Umbilical cord (tissue), 2 donors: ENCODE measurements around the gene PNPT1. TPM values are rescaled to one million over a fixed set of nuclear protein-coding genes. Genes with fewer than 3 reads are reported as not detected.
"Not testable (repeated sequence)": the region's sequence is repeated elsewhere in the genome, so short reads cannot be mapped to it uniquely, and the experiment has no call there.

ENCODE experiments used
- DNase-seq: peaks from one replicate; pipeline ENCODE4 v3.0.0-alpha.2; 2015; ENCODE audit warnings: low spot score
- total RNA-seq: library from RNA; depleted of rRNA; stranded (reverse); fragments of >200 nt; gene quantifications from one replicate; pipeline ENCODE4 v1.2.3, GENCODE V29; 2014; ENCODE audit warnings: low replicate concordance; ENCODE audit not compliant: insufficient read depth

The PNPT1 gene
- 61.9 TPM for total RNA-seq

- peak; percentile 96 for DNase-seq
Observed at GRCh38 chr2:55693181-55694125, at the start of gene PNPT1. Gene PNPT1, minus strand, starts transcription at chr2:55693844. Its CDS starts 21 bp downstream, at chr2:55693823.

DNA sequence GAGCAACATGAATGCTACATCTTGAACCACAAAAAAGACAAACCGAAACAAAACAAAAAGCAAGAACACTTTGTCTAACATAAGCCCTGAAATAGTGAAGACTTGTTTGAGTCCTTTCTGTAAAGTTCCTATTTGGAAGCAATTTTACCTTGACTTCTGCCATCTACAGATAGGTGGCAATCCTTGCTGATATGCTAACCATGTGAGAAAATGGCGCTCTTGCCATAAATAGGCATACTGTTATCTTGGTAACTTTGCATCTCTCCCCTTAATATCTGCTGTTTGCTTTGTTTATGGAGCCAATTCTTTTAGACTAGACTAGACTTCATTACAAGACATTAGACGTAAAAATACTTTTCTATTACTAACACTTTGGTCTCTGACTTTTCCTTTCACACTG is 49.4 kb upstream of the PNPT1 start:
- DNase-seq = no peak

DNA sequence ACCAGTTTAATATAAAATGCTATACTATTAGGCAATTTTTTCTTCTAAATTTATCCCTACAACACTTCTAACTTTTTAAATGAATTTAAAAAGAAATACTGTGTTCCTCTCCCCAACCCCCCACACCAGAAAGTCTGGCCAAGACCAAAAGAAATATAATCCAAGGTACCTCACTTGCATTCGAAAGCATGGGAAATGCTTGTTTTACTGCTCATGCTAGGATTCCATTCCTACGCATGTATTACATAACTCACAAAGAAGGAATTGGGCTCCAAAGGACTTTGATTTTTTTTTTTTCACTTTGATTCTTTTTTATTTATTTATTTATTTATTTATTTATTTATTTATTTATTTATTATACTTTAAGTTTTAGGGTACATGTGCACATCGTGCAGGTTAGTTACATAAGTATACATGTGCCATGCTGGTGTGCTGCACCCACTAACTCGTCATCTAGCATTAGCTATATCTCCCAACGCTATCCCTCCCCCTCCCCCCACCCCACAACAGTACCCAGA is 42.4 kb upstream of the PNPT1 start:
- DNase-seq = not testable (repeated sequence)

- no peak for DNase-seq
Observed at GRCh38 chr2:55734726-55735125, 41.1 kb upstream of the PNPT1 start.

DNA sequence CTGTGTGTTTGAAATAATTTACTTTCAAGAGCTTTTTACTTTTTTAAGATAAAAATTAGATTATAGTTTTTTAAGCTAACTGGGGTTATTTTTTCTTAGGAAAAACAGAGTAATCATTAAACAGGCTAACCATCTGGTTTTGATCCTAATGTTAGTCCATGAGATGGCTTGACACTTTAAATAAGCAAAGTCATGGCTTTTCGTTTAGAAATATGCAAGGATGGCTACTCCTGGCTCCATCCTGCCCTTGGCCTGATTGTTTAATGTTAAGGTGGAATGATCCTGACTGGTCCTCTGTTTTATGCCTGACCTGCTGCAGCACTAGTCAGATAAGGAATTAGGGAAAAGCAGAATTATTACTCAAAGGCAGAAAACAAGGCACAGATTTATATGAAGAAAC is 39.7 kb upstream of the PNPT1 start:
- no peak for DNase-seq

GRCh38 chr2:55732854-55733253 is 39.2 kb upstream of the PNPT1 start:
- no peak for DNase-seq

DNA sequence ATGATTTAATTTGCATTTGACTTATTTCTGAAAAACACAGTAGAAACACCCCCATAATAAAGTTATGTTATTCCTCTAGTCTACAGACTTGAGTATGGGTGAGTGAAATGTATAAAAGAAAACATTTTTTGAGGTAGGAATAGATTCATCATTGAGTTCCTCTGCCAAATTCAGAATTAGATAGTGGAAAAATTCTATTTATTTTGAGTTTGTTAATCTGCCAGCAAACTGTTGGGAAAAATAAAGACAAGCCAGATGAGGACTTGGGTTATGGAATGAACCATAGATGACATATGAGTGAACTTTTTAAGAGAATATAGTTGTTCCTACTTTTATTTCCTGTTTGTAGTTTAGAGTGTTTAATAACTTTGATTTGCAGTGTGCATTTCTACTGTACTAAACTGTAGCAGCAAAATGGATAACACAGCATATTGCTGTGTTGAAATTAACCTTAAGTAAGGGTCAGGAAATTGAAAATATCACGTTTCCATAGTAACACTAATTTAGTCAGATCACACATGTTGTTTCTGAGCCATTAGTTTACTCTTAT is 35.6 kb upstream of the PNPT1 start:
- DNase-seq = no peak

GRCh38 chr2:55721596-55722215 is 28.1 kb upstream of the PNPT1 start:
- peak; percentile 33 for DNase-seq

GRCh38 chr2:55720417-55720816 is 26.8 kb upstream of the PNPT1 start:
- DNase-seq = no peak

- DNase-seq = no peak
Observed at GRCh38 chr2:55719852-55720251, 26.2 kb upstream of the PNPT1 start.

DNA sequence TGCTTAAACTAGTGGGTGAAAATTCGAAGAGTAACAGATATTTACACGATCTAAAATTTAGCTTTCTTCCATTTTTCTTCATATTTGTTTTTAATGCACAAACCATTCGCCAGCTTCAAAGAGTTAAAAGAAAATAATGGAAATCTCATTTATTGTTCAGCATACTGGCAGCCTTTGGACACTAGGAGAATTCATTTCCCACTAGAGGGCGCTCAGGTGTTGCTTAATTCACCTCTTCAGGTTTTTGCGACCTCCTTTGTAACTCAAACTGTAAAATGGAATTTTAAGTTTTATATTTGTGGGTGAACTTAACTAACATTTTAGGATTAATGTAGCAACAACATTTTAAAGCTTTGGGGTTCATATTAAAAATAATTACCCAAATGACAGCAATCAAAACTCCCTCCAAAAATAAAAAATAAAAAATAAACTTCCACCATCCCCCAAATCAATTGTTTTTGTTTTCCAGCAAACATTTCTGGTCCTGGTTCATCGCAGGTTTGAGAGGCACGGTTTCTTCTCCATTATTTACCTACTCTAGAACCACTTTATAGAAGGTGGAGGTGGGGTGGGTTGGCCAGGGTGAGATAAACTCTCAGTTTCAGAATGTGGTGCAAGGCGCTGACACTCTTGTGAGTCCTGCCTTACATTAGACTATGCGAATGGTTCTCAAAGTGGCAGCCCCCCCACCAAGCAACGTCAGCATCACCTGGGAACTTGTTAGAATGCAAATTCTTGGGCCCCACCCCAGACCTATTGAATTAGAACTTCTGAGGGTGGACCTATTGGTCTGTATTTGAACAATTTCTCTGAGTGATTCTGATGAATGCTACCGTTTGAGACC is 24.7 kb upstream of the PNPT1 start:
- peak; percentile 67 for DNase-seq

DNA sequence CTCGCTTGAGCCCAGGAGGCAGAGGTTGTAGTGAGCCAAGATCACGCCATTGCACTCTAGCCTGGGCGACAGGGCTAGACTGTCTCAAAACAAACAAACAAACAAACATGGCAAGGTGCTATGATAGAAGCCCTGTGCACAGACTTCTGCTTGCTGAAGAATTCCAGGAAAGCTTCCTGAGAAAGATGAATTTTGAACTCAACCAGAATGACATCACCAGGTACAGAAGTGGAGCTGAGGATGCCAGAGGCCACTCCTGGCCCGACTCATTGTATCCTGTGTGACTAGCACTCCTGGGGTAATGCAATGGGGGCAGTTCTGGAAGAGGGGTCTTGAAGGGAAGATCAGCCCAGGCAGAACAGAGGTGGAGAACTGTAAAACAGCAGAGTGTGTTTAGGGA is 22.0 kb upstream of the PNPT1 start:
- no peak for DNase-seq

- not testable (repeated sequence) for DNase-seq
Observed at GRCh38 chr2:55715178-55715577, 21.5 kb upstream of the PNPT1 start.

DNA sequence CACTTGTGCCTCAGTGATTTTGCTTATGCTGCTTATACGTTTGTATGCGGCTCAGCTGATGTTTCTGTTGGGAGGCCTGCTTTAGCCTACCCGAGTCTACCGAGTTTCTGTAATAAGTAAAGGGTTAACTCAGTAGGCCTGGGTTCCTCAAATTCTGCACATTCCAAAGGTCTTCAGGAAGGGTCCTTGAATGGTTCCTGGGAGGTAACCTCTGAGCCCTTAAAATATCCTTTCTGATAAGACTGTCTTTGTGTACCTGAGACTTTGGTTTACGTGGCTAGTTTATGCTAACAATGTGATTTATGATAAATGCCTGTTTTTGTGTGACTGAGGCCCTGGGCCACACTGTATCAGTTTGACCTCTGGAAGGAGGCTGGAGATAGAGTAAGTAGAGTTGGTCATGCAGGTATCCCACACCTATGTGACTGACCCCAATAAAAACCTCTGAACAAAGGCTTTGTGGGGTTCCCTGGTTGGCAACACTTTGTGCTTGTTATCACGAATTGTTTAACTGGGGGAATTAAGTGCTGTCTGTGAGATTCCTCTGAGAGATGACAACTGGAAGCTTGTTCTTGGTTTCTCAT is 18.9 kb upstream of the PNPT1 start:
- DNase-seq = no peak

DNA sequence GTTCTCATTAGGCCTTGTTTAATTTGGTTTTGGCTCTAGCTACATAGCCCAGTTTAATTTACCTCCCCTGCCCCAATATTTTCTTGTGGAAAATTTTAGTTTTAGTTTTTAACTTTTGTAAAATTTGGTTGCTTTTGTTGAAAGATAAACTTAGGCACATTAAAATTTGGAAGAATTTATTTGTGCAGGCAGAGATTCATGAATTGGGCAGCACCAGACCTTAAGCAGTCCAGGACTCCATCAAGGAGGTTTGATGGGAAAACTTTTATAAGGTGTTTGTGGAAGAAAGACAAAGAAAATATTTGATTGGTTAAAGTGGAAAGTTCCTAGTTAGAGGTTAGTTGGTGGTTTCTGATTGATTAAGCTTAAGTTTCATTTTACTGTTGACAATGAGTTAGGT is 16.4 kb upstream of the PNPT1 start:
- DNase-seq = no peak

- DNase-seq = no peak
Observed at GRCh38 chr2:55707751-55708150, 14.1 kb upstream of the PNPT1 start.

DNA sequence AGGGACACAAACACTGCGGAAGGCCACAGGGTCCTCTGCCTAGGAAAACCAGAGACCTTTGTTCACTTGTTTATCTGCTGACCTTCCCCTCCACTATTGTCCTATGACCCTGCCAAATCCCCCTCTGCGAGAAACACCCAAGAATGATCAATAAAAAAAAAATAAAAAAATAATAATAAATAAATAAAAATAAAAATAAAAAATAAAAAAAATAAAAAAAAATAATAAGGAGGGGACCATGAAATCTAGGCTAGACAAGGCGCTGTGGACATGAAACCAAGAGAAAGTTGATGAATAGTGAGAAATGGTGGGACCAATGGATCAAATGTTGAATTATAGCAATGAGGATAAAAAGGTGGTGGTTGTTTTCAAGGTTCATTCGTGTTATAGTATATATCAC is 12.6 kb upstream of the PNPT1 start:
- not testable (repeated sequence) for DNase-seq

- DNase-seq = no peak
Observed at GRCh38 chr2:55705027-55705653, 11.5 kb upstream of the PNPT1 start.

GRCh38 chr2:55703350-55703749 is 9.7 kb upstream of the PNPT1 start:
- no peak for DNase-seq

GRCh38 chr2:55692740-55693139 is 904 bp downstream of the PNPT1 start:
- not testable (repeated sequence) for DNase-seq

GRCh38 chr2:55672630-55673029 is 21.0 kb downstream of the PNPT1 start:
- no peak for DNase-seq
